ENCODE results near the gene DPEP1.
A peak's percentile ranks its signal among the peaks of the same experiment; 100 is the strongest.
"Not testable (repeated sequence)": the region's sequence is repeated elsewhere in the genome, so short reads cannot be mapped to it uniquely, and the experiment has no call there.

DPEP1 gene

GRCh38 chr16:89576153-89577054 lies 37.0 kb upstream of the DPEP1 start:
- H3K4me3 ChIP-seq (ENCODE audit: low read depth, low read length), result peak overlapping the region; percentile 58

GRCh38 chr16:89577055-89577759 lies 36.2 kb upstream of the DPEP1 start:
- DNase-seq (ENCODE audit: low read depth), result no peak
- peak overlapping the region; percentile 58 for H3K4me3 ChIP-seq (ENCODE audit: low read depth, low read length)

More at GRCh38 chr16:89576153-89577054, 37.0 kb upstream of the DPEP1 start:
- no peak for DNase-seq (ENCODE audit: low read depth)

GRCh38 chr16:89579351-89579750 lies 34.1 kb upstream of the DPEP1 start:
- no peak overlapping the region for H3K4me3 ChIP-seq (ENCODE audit: low read depth, low read length)
- DNase-seq (ENCODE audit: low read depth), result no peak

- no peak overlapping the region for H3K4me3 ChIP-seq (ENCODE audit: low read depth, low read length)
- peak; percentile 96 for DNase-seq (ENCODE audit: low read depth)
These were observed 32.3 kb upstream of the DPEP1 start for GRCh38 chr16:89581045-89581695.

- DNase-seq (ENCODE audit: low read depth), result peak; percentile 64
- no peak overlapping the region for H3K4me3 ChIP-seq (ENCODE audit: low read depth, low read length)
These were observed 31.4 kb upstream of the DPEP1 start for GRCh38 chr16:89581861-89582563.

- DNase-seq (ENCODE audit: low read depth), result no peak
- no peak overlapping the region for H3K4me3 ChIP-seq (ENCODE audit: low read depth, low read length)
These were observed 30.7 kb upstream of the DPEP1 start for GRCh38 chr16:89582614-89583196.

GRCh38 chr16:89583197-89583894 lies 30.1 kb upstream of the DPEP1 start:
- DNase-seq (ENCODE audit: low read depth), result no peak

GRCh38 chr16:89583895-89584644 lies 29.4 kb upstream of the DPEP1 start:
- DNase-seq (ENCODE audit: low read depth), result no peak
- H3K4me3 ChIP-seq (ENCODE audit: low read depth, low read length), result no peak overlapping the region

More at GRCh38 chr16:89583197-89583894, 30.1 kb upstream of the DPEP1 start:
- H3K4me3 ChIP-seq (ENCODE audit: low read depth, low read length), result no peak overlapping the region

- no peak overlapping the region for H3K4me3 ChIP-seq (ENCODE audit: low read depth, low read length)
These were observed 28.5 kb upstream of the DPEP1 start for GRCh38 chr16:89584768-89585549.

GRCh38 chr16:89586218-89586617 lies 27.2 kb upstream of the DPEP1 start:
- no peak overlapping the region for H3K4me3 ChIP-seq (ENCODE audit: low read depth, low read length)
- no peak for DNase-seq (ENCODE audit: low read depth)

More at GRCh38 chr16:89584768-89585549, 28.5 kb upstream of the DPEP1 start:
- no peak for DNase-seq (ENCODE audit: low read depth)

GRCh38 chr16:89586853-89587252 lies 26.6 kb upstream of the DPEP1 start:
- H3K4me3 ChIP-seq (ENCODE audit: low read depth, low read length), result no peak overlapping the region
- no peak for DNase-seq (ENCODE audit: low read depth)

GRCh38 chr16:89587676-89588075 lies 25.8 kb upstream of the DPEP1 start:
- not testable (repeated sequence) for DNase-seq (ENCODE audit: low read depth); H3K4me3 ChIP-seq (ENCODE audit: low read depth, low read length)

- H3K4me3 ChIP-seq (ENCODE audit: low read depth, low read length), result no peak overlapping the region
- no peak for DNase-seq (ENCODE audit: low read depth)
These were observed 24.9 kb upstream of the DPEP1 start for GRCh38 chr16:89588413-89589109.

- DNase-seq (ENCODE audit: low read depth), result no peak
These were observed 24.1 kb upstream of the DPEP1 start for GRCh38 chr16:89589241-89589926.

GRCh38 chr16:89593841-89594240 lies 19.6 kb upstream of the DPEP1 start:
- no peak overlapping the region for H3K4me3 ChIP-seq (ENCODE audit: low read depth, low read length)
- DNase-seq (ENCODE audit: low read depth), result no peak

More at GRCh38 chr16:89589241-89589926, 24.1 kb upstream of the DPEP1 start:
- H3K4me3 ChIP-seq (ENCODE audit: low read depth, low read length), result no peak overlapping the region
